LNCaP clone FGC (cell line): ENCODE measurements around the gene RNF149.

ENCODE experiments used
- DNase-seq: peaks from one replicate; pipeline ENCODE4 v3.0.0-alpha.2; 2011; ENCODE audit warnings: low read depth
- H3K4me3 ChIP-seq: 2 replicates; pipeline ENCODE4 v1.5.1; 2011; ENCODE audit warnings: mild to moderate bottlenecking, low read depth, low read length, control low read depth
- CTCF ChIP-seq: IDR thresholded peaks from 2 replicates; pipeline ENCODE4 v1.5.1; 2012; ENCODE audit warnings: mild to moderate bottlenecking; ENCODE audit not compliant: control insufficient read depth, insufficient read depth; ENCODE audit errors: extremely low read depth

The RNF149 gene

GRCh38 chr2:101272045-101272784 lies 36.3 kb downstream of the RNF149 start:
- DNase-seq, result no peak
- no peak overlapping the region for H3K4me3 ChIP-seq
- no peak for TF ChIP-seq CTCF

- H3K4me3 ChIP-seq, result no peak overlapping the region
These were observed 37.7 kb downstream of the RNF149 start for GRCh38 chr2:101270700-101271259.

GRCh38 chr2:101267671-101268656 lies 40.5 kb downstream of the RNF149 start:
- no peak for TF ChIP-seq CTCF
- H3K4me3 ChIP-seq, result no peak overlapping the region
- no peak for DNase-seq

More at GRCh38 chr2:101270700-101271259, 37.7 kb downstream of the RNF149 start:
- TF ChIP-seq CTCF, result no peak
- DNase-seq, result no peak

GRCh38 chr2:101265893-101266499 lies 42.5 kb downstream of the RNF149 start:
- no peak overlapping the region for H3K4me3 ChIP-seq
- no peak for TF ChIP-seq CTCF
- no peak for DNase-seq

- no peak for DNase-seq
- no peak overlapping the region for H3K4me3 ChIP-seq
- TF ChIP-seq CTCF, result no peak
These were observed 44.1 kb downstream of the RNF149 start for GRCh38 chr2:101264360-101264939.

- no peak overlapping the region for H3K4me3 ChIP-seq
- TF ChIP-seq CTCF, result no peak
- DNase-seq, result no peak
These were observed 45.1 kb downstream of the RNF149 start for GRCh38 chr2:101263377-101263800.
